CD14-positive monocyte (primary cell): ENCODE measurements around the gene CAMTA1. TPM values are rescaled to one million over a fixed set of nuclear protein-coding genes. Genes with fewer than 3 reads are reported as not detected.
A peak's percentile ranks its signal among the peaks of the same experiment; 100 is the strongest.

Experiments
- DNase-seq, 3 donors: peaks; one replicate each; pipeline ENCODE4 v3.0.0-alpha.2; 2011 to 2022
- H2AFZ ChIP-seq: 2 replicates; pipeline ENCODE4 v1.6.0; 2012; ENCODE audit warnings: mild to moderate bottlenecking, low read depth, low read length, inconsistent platforms; ENCODE audit not compliant: insufficient read depth, poor library complexity, severe bottlenecking
- H3K27ac ChIP-seq, 2 donors: 1 replicate in 1 of 2; 2 replicates in 1 of 2; pipeline ENCODE4 v1.5.1; 2012 to 2013; ENCODE audit warnings: low read length in 2 of 2, control low read depth in 1 of 2, inconsistent platforms in 1 of 2, low read depth in 1 of 2, mild to moderate bottlenecking in 1 of 2
- H3K27me3 ChIP-seq, 2 donors: one replicate each; pipeline versions ENCODE4 v1.6.0 to v1.6.1; 2011 to 2013; ENCODE audit warnings: low read length in 2 of 2; ENCODE audit not compliant: control insufficient read depth in 2 of 2, insufficient read depth in 2 of 2
- H3K36me3 ChIP-seq, 2 donors: replicated peaks in 1 of 2; 1 replicate in 1 of 2; 2 replicates in 1 of 2; pipeline versions ENCODE4 v1.5.1 to v1.6.1; 2012 to 2013; ENCODE audit warnings: low read length in 2 of 2, control low read depth in 1 of 2, inconsistent platforms in 1 of 2, mild to moderate bottlenecking in 1 of 2; ENCODE audit not compliant: insufficient read depth in 2 of 2, control insufficient read depth in 1 of 2
- H3K4me1 ChIP-seq, 2 donors: 1 replicate in 1 of 2; 2 replicates in 1 of 2; pipeline versions ENCODE4 v1.5.1 to v1.6.1; 2012 to 2013; ENCODE audit warnings: low read length in 2 of 2, control low read depth in 1 of 2, inconsistent platforms in 1 of 2, mild to moderate bottlenecking in 1 of 2, moderate library complexity in 1 of 2; ENCODE audit not compliant: insufficient read depth in 2 of 2, control insufficient read depth in 1 of 2
- H3K4me2 ChIP-seq: replicated peaks from 2 replicates; pipeline ENCODE3; 2012; ENCODE audit warnings: low read length, moderate library complexity, mild to moderate bottlenecking; ENCODE audit not compliant: poor library complexity, severe bottlenecking; ENCODE audit errors: extremely low read depth
- H3K4me3 ChIP-seq, 3 experiments: fragments of 200-600 bp in 1 of 3; sonication (generic) in 1 of 3; replicated peaks in 1 of 3; 1 replicate in 2 of 3; 2 replicates in 1 of 3; pipeline ENCODE4 v1.5.1; 2011 to 2013; ENCODE audit warnings: low read length in 3 of 3, mild to moderate bottlenecking in 3 of 3, control low read depth in 2 of 3, low read depth in 2 of 3, inconsistent platforms in 1 of 3, moderate library complexity in 1 of 3
- H3K79me2 ChIP-seq: 2 replicates; pipeline ENCODE4 v1.6.0; 2012; ENCODE audit warnings: mild to moderate bottlenecking, control low read depth, inconsistent platforms, low read length, moderate library complexity; ENCODE audit not compliant: insufficient read depth
- H3K9ac ChIP-seq: 2 replicates; pipeline ENCODE4 v1.6.0; 2017; ENCODE audit warnings: low read length, mild to moderate bottlenecking; ENCODE audit not compliant: insufficient read depth, poor library complexity, severe bottlenecking
- H3K9me3 ChIP-seq, 2 donors: replicated peaks in 1 of 2; 1 replicate in 1 of 2; 2 replicates in 1 of 2; pipeline versions ENCODE4 v1.5.1 to v1.6.1; 2012 to 2013; ENCODE audit warnings: low read length in 2 of 2, control low read depth in 1 of 2; ENCODE audit not compliant: control insufficient read depth in 1 of 2, insufficient read depth in 1 of 2
- H4K20me1 ChIP-seq: 2 replicates; pipeline ENCODE4 v1.6.0; 2012; ENCODE audit warnings: mild to moderate bottlenecking, low read length, control low read depth, moderate library complexity; ENCODE audit not compliant: insufficient read depth
- H3K27ac Mint-ChIP-seq, 7 donors: one replicate each; pipeline ENCODE4 v1.8.0; 2020; ENCODE audit warnings: mild to moderate bottlenecking in 7 of 7, mixed read lengths in 7 of 7, moderate library complexity in 6 of 7, inconsistent platforms in 2 of 7
- H3K27me3 Mint-ChIP-seq, 3 donors: one replicate each; pipeline ENCODE4 v1.8.0; 2021 to 2022; ENCODE audit warnings: low read depth in 3 of 3, mild to moderate bottlenecking in 3 of 3, mixed read lengths in 3 of 3, moderate library complexity in 3 of 3, inconsistent platforms in 1 of 3
- H3K36me3 Mint-ChIP-seq, 2 donors: one replicate each; pipeline ENCODE4 v1.8.0; 2020; ENCODE audit warnings: mixed read lengths in 2 of 2, inconsistent platforms in 1 of 2, mild to moderate bottlenecking in 1 of 2
- H3K4me1 Mint-ChIP-seq: one replicate; pipeline ENCODE4 v1.8.0; 2020; ENCODE audit warnings: mild to moderate bottlenecking, mixed read lengths
- H3K4me3 Mint-ChIP-seq, 2 donors: one replicate each; pipeline ENCODE4 v1.8.0; 2020; ENCODE audit warnings: mild to moderate bottlenecking in 2 of 2, mixed read lengths in 2 of 2, moderate library complexity in 1 of 2
- H3K9me3 Mint-ChIP-seq, 7 donors: one replicate each; pipeline ENCODE4 v1.8.0; 2020 to 2022; ENCODE audit warnings: mixed read lengths in 7 of 7, mild to moderate bottlenecking in 6 of 7, moderate library complexity in 6 of 7, inconsistent platforms in 2 of 7
- WGBS: methylation state at CpG from one replicate; pipeline ENCODE4 v1.1.5; 2013; ENCODE audit warnings: missing lambda C conversion rate; ENCODE audit not compliant: insufficient coverage; 5-methylcytosine and 5-hydroxymethylcytosine counted together
- intact Hi-C, 2 donors: fragments of 100-400 bp; cut with micrococcal nuclease; formaldehyde crosslinking; loops; one replicate each; pipeline versions ENCODE4 v1.15.0 to v1.15.1; 2023
- polyA plus RNA-seq, 3 donors: library from polyadenylated mRNA; depleted of rRNA in 1 of 3; unstranded in 2 of 3; stranded (reverse) in 1 of 3; fragments of 300-500 nt in 2 of 3; fragments of >200 nt in 1 of 3; fragmentation: Illumina TruSeq in 2 of 3; gene quantifications; 1 replicate in 2 of 3; 2 replicates in 1 of 3; pipeline ENCODE4 v1.2.3, GENCODE V29; 2012 to 2021
- TF ChIP-seq, protein P1 (sequence below): fragments of 200-600 bp; IDR thresholded peaks from one replicate; pipeline ENCODE4 v1.8.0; 2022; ENCODE audit warnings: antibody characterized with exemption, mild to moderate bottlenecking

Gene CAMTA1
- polyA plus RNA-seq, 3 donors, result 52.0 to 89.6 (median 78.3) TPM

GRCh38 chr1:7043719-7044535 is 258.7 kb downstream of the CAMTA1 start:
- DNase-seq, result no peak
- no peak overlapping the region for H3K4me2 ChIP-seq
- H3K27me3 ChIP-seq, result no peaks in the 10 kb centered on the region
- Mint-ChIP-seq H3K27ac (peak overlapping the region in 1 of 7 donors; percentile 21), H3K9me3 (peaks cover 0 to 7% (median 3%) of the 10 kb centered on the region in 7 donors), H3K36me3 (no peaks in the 10 kb centered on the region), H3K4me3 (no peak overlapping the region), H3K27me3 (peaks cover 3 to 9% (median 7%) of the 10 kb centered on the region in 3 donors), H3K4me1 (no peaks in the 10 kb centered on the region)
- no peaks in the 10 kb centered on the region for H3K4me1 ChIP-seq
- no peaks in the 10 kb centered on the region for H4K20me1 ChIP-seq
- H2AFZ ChIP-seq, result no peak overlapping the region
- WGBS, result 93% methylated on average over 26 of the region's 26 CpGs
- TF ChIP-seq, protein P1, sequence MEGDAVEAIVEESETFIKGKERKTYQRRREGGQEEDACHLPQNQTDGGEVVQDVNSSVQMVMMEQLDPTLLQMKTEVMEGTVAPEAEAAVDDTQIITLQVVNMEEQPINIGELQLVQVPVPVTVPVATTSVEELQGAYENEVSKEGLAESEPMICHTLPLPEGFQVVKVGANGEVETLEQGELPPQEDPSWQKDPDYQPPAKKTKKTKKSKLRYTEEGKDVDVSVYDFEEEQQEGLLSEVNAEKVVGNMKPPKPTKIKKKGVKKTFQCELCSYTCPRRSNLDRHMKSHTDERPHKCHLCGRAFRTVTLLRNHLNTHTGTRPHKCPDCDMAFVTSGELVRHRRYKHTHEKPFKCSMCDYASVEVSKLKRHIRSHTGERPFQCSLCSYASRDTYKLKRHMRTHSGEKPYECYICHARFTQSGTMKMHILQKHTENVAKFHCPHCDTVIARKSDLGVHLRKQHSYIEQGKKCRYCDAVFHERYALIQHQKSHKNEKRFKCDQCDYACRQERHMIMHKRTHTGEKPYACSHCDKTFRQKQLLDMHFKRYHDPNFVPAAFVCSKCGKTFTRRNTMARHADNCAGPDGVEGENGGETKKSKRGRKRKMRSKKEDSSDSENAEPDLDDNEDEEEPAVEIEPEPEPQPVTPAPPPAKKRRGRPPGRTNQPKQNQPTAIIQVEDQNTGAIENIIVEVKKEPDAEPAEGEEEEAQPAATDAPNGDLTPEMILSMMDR, result no peak
- H3K9me3 ChIP-seq, result no peaks in the 10 kb centered on the region
- no peaks in the 10 kb centered on the region for H3K36me3 ChIP-seq
- H3K4me3 ChIP-seq, result no peak overlapping the region
- H3K79me2 ChIP-seq, result no peaks in the 10 kb centered on the region
- no peak overlapping the region for H3K27ac ChIP-seq
- intact Hi-C loops, result loop anchor here in 1 of 2 donors (10.0 kb wide), 1 partner anchor 601 kb away; no protein-coding TSS in a partner anchor
- H3K9ac ChIP-seq, result no peak overlapping the region

DNA sequence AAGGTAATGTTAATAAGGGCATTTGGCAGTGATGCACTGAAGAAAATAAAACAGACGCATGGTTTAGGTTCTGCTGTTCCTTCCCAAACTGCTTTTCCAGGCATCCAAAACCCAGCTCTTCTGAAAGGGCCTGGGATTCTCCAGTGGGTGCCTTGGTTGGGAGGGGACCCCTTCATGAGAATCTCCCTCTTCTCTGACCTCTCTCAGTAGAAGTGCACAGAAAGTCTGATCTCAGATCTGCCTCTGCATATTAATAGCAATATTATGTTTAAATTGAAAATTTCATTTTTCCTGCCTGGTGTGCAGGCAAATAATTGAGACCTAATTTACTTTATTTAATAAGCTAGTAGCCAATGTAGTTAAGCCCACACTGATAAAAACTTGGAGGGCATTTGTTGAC is 260.6 kb downstream of the CAMTA1 start:
- Histone ChIP-seq H4K20me1 (no peaks in the 10 kb centered on the region), H3K27me3 (no peaks in the 10 kb centered on the region), H3K36me3 (no peaks in the 10 kb centered on the region), H3K79me2 (no peaks in the 10 kb centered on the region), H3K4me3 (no peak overlapping the region), H3K27ac (no peak overlapping the region), H3K4me2 (no peak overlapping the region), H3K4me1 (no peaks in the 10 kb centered on the region), H3K9me3 (no peaks in the 10 kb centered on the region), H2AFZ (no peak overlapping the region), H3K9ac (no peak overlapping the region)
- Mint-ChIP-seq H3K4me1 (no peaks in the 10 kb centered on the region), H3K27ac (no peak overlapping the region), H3K4me3 (no peak overlapping the region), H3K9me3 (peaks cover 0 to 7% (median 3%) of the 10 kb centered on the region in 7 donors), H3K27me3 (peaks cover 3 to 9% (median 5%) of the 10 kb centered on the region in 3 donors), H3K36me3 (no peaks in the 10 kb centered on the region)
- TF ChIP-seq, protein P1, result no peak
- no CpG with 5 or more reads among the region's 1 CpG for WGBS
- intact Hi-C loops, result loop anchor here in 1 of 2 donors (10.0 kb wide), 1 partner anchor 599 kb away; no protein-coding TSS in a partner anchor
- no peak for DNase-seq
